DOHH2 (cell line): Measurements from ENCODE around the gene TNRC6B.

Experiments used
- CTCF ChIP-seq: fragments of 200-600 bp; sonication (generic); IDR thresholded peaks from one replicate; pipeline ENCODE4 v1.5.1; 2014; ENCODE audit warnings: antibody characterized with exemption, mild to moderate bottlenecking, low read depth, low read length; ENCODE audit not compliant: poor library complexity, severe bottlenecking
- EZH2phosphoT487 ChIP-seq: fragments of 200-600 bp; sonication (generic); IDR thresholded peaks from 2 replicates; pipeline ENCODE4 v1.6.1; 2017; ENCODE audit warnings: borderline replicate concordance, mild to moderate bottlenecking, antibody characterized with exemption, low read length, moderate library complexity, mixed read lengths

GRCh38 chr22:40322021-40322420, 144.3 kb downstream of the TNRC6B start:
- TF ChIP-seq CTCF: no peak
- TF ChIP-seq EZH2phosphoT487: no peak
